ENCODE data around the gene DLGAP4. TPM values are rescaled to one million over a fixed set of nuclear protein-coding genes. Genes with fewer than 3 reads are reported as not detected.
A peak's percentile ranks its signal among the peaks of the same experiment; 100 is the strongest.

Gene DLGAP4
- total and polyA plus RNA-seq, 2 of the 8 experiments (the other 6 are each of a cell fraction or from before 2014, with no cell fraction given), result 41.2 to 57.2 TPM

DNA sequence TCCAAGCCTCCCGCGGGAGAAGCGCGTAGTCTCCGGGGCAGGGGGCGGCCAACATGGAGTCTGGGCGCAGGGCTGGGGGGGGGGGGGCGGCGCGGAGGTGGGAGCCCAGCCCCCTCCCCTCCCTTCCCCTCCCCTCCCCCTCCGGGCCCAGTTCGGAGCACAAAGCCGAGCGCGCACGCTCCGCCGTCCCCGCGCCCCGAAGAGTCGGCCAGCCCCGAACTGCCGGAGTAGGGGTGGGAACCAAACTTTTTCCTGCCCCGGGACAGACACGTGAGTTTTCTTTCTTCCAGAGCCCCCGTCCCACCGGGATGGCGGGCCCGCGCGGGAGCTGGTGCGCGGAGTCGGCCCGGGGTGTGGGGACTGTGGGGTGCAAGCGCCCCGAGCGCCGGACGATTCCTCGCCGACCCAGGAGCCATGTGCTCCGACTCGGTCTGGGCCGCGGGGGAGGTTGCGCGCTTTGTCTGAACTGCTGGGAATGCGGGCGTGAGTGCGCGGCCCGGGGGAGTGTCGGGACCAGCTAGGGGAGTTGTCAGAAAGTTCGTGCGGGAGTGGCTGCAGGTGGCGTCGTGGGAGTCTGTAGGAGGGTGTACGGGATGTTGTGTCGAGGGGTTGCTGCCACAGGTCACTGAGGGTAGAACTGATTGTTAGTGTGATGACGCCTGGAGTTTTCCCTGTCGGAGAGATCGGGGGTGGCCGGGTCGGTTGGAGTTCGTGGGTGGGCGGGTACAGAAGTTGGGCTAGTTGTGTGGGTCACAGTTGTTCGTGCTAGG is 268.4 kb downstream of the DLGAP4 start:
- CTCF ChIA-PET (ENCODE audit: partially characterized antibody), result interaction anchor here (0.6 to 18.0 kb wide), 7 partner anchors 13 to 202 kb away, joined by 3 to 202 read pairs (median 5); partner anchors contain the start of genes MYL9 and RAB5IF
- WGBS, 2 experiments (ENCODE audit: extremely low coverage in 1 of 2, insufficient coverage in 1 of 2, insufficient read length in 1 of 2, insufficient replicate concordance in 2 of 2, low coverage in 1 of 2, low lambda C conversion rate in 2 of 2, missing lambda C conversion rate in 1 of 2), result 1% methylated on average over 44 of the region's 69 CpGs; no CpG with 5 or more reads in 1 of the 2 experiments
- H2BK20ac ChIP-seq (ENCODE audit: low read length), result no peak overlapping the region
- H3K14ac ChIP-seq (ENCODE audit: insufficient read length), result no peak overlapping the region
- H4K5ac ChIP-seq (ENCODE audit: insufficient read length, low read depth, low read length), result peak overlapping the region; percentile 75
- H3K9ac ChIP-seq (replicated peaks in 1 of 4; ENCODE audit: extremely low read depth in 1 of 4, low read depth in 3 of 4, low read length in 3 of 4), result peak overlapping the region; percentile 85 to 89 (median 86)
- no peaks in the 10 kb centered on the region for H3K27me3 ChIP-seq (replicated peaks in 1 of 4; ENCODE audit: control insufficient read depth in 3 of 4, extremely low read depth in 1 of 4, insufficient read depth in 3 of 4, low read length in 3 of 4)
- H2AK5ac ChIP-seq (ENCODE audit: low read depth, low read length), result peak overlapping the region; percentile 72
- H3K79me2 ChIP-seq (ENCODE audit: control insufficient read depth in 1 of 2, insufficient read depth in 2 of 2, low read length in 2 of 2), result peaks cover 16 to 53% of the 10 kb centered on the region in 2 experiments
- H3K23ac ChIP-seq (ENCODE audit: insufficient read length), result no peak overlapping the region
- peak overlapping the region; percentile 84 for H3K56ac ChIP-seq (replicated peaks; ENCODE audit: insufficient read length, low read depth, low read length)
- no peak for FAIRE-seq
- H3K23me2 ChIP-seq (ENCODE audit: low read depth, low read length), result peaks cover 17% of the 10 kb centered on the region
- H3K4me2 ChIP-seq (ENCODE audit: insufficient read depth in 1 of 2, low read depth in 2 of 2, low read length in 2 of 2), result peak overlapping the region; percentile 73 to 99
- peaks cover 4% of the 10 kb centered on the region in 2 experiments for H4K20me1 ChIP-seq (replicated peaks in 1 of 2; ENCODE audit: control insufficient read depth in 1 of 2, insufficient read depth in 2 of 2, low read length in 2 of 2)
- peak overlapping the region; percentile 80 for H2BK120ac ChIP-seq (replicated peaks; ENCODE audit: low read depth, low read length)
- no peak overlapping the region for H3K4ac ChIP-seq (replicated peaks; ENCODE audit: insufficient read length, low read depth, low read length)
- peaks cover 0 to 10% (median 3%) of the 10 kb centered on the region in 4 experiments; a peak in 5 of 8 replicates for H3K36me3 ChIP-seq (ENCODE audit: control insufficient read depth in 2 of 4, insufficient read depth in 4 of 4, low read length in 3 of 4)
- H2BK12ac ChIP-seq (ENCODE audit: low read depth, low read length), result peak overlapping the region; percentile 97
- peak in 1 of 2 experiments; percentile 81 for DNase-seq (ENCODE audit: low read depth in 1 of 2, low spot score in 2 of 2)
- peak overlapping the region; percentile 48; the same call in 1 of the 2 replicates for H2BK5ac ChIP-seq (ENCODE audit: low read depth, low read length)
- H4K8ac ChIP-seq (ENCODE audit: extremely low read depth, insufficient read depth, low read length), result peak overlapping the region; percentile 96
- H4K91ac ChIP-seq (replicated peaks; ENCODE audit: insufficient read length, low read length), result peak overlapping the region; percentile 94
- H3K9me3 ChIP-seq (ENCODE audit: insufficient read depth in 2 of 2, low read depth in 1 of 2, low read length in 1 of 2), result no peaks in the 10 kb centered on the region
- H3K18ac ChIP-seq (ENCODE audit: extremely low read depth, low read length), result peak overlapping the region; percentile 83
- H3K79me1 ChIP-seq (ENCODE audit: low read depth, low read length), result peaks cover 10% of the 10 kb centered on the region
- H3K4me3 ChIP-seq (ENCODE audit: extremely low read depth in 1 of 4, insufficient read depth in 2 of 4, low read depth in 3 of 4, low read length in 4 of 4), result peak overlapping the region; percentile 63 to 98 (median 78)
- H2BK15ac ChIP-seq (ENCODE audit: low read length), result no peak overlapping the region
- POLR2A ChIA-PET (ENCODE audit: partially characterized antibody), result interaction anchor here (0.8 to 17.6 kb wide), 13 partner anchors 9 to 290 kb away, joined by 3 to 388 read pairs (median 4); partner anchors contain the start of gene RAB5IF
- no peak overlapping the region for H2AFZ ChIP-seq (ENCODE audit: low read length)
- H3K4me1 ChIP-seq (replicated peaks in 1 of 4; ENCODE audit: control insufficient read depth in 3 of 4, insufficient read depth in 4 of 4, low read length in 3 of 4), result peaks cover 14 to 31% (median 18%) of the 10 kb centered on the region in 4 experiments
- peak overlapping the region; percentile 74 for H3K27ac ChIP-seq (ENCODE audit: low read depth, low read length)
- TF ChIP-seq TEAD4 (IDR thresholded peaks at IDR 0.05; ENCODE audit: low read depth, low read length) (peak; percentile 43; the same call in 1 of the 2 replicates), SP2 (IDR thresholded peaks at IDR 0.05; ENCODE audit: low read length) (no peak), HDAC2 (IDR thresholded peaks at IDR 0.05; ENCODE audit: borderline replicate concordance in 1 of 2, low read depth in 2 of 2, low read length in 2 of 2) (peak in 1 of 2 experiments; percentile 45; a peak in 1 of 4 replicates), TAF1 (IDR thresholded peaks at IDR 0.05; ENCODE audit: low read depth, low read length) (peak; percentile 49; the same call in 1 of the 2 replicates), PHF8 (conservative IDR thresholded peaks at IDR 0.05; ENCODE audit: low read depth, low read length) (peak; percentile 33), SIN3A (conservative IDR thresholded peaks at IDR 0.05 in 1 of 2, IDR thresholded peaks at IDR 0.05 in 1 of 2; ENCODE audit: low read depth in 1 of 2, low read length in 2 of 2) (peak; percentile 27 to 48; a peak in 2 of 4 replicates), ATF3 (IDR thresholded peaks at IDR 0.05; ENCODE audit: insufficient read depth, low read depth, low read length) (no peak), POLR2A (IDR thresholded peaks at IDR 0.05; ENCODE audit: control extremely low read depth in 1 of 2, low read depth in 2 of 2, low read length in 2 of 2) (peak; percentile 46 to 70)
- TF ChIP-seq, protein P1, sequence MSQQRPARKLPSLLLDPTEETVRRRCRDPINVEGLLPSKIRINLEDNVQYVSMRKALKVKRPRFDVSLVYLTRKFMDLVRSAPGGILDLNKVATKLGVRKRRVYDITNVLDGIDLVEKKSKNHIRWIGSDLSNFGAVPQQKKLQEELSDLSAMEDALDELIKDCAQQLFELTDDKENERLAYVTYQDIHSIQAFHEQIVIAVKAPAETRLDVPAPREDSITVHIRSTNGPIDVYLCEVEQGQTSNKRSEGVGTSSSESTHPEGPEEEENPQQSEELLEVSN (IDR thresholded peaks at IDR 0.05), result peak; percentile 79

Data from H1 (cell line).